GM10248 (cell line): ENCODE results near the gene IKZF4.
"Not testable (repeated sequence)": the region's sequence is repeated elsewhere in the genome, so short reads cannot be mapped to it uniquely, and the experiment has no call there.

ENCODE experiments used
- CTCF ChIA-PET: fragments of 300-600 bp; sonication (Branson Sonifier 250); formaldehyde crosslinking; extraction: SDS; loops from one replicate; lab custom pipeline; 2021; ENCODE audit warnings: antibody characterized with exemption; lab: Yijun Ruan, JAX
- POLR2A ChIA-PET: fragments of 350-650 bp; sonication (Branson Sonifier 250); formaldehyde crosslinking; extraction: SDS; loops from one replicate; lab custom pipeline; 2020; ENCODE audit warnings: antibody characterized with exemption; lab: Yijun Ruan, JAX
- DNase-seq: peaks from one replicate; pipeline ENCODE4 v3.0.0; 2012; ENCODE audit errors: extremely low spot score
- CTCF ChIP-seq: IDR thresholded peaks from 2 replicates; pipeline ENCODE4 v1.5.1; 2012; ENCODE audit warnings: mild to moderate bottlenecking, low read depth; ENCODE audit errors: extremely low read depth, missing control alignments, control extremely low read depth

IKZF4 gene

GRCh38 chr12:56040151-56040550 lies 19.3 kb downstream of the IKZF4 start:
- no peak for TF ChIP-seq CTCF
- no peak for DNase-seq
- ChIA-PET CTCF (interaction anchor here (1.0 to 3.8 kb wide), 13 partner anchors 7 to 384 kb away, joined by 3 to 31 read pairs (median 5); partner anchors contain the start of genes ERBB3, PA2G4 and SUOX), POLR2A (interaction anchor here (0.7 kb wide), 1 partner anchor 310 kb away, joined by 5 read pairs; no protein-coding TSS in a partner anchor)

DNA sequence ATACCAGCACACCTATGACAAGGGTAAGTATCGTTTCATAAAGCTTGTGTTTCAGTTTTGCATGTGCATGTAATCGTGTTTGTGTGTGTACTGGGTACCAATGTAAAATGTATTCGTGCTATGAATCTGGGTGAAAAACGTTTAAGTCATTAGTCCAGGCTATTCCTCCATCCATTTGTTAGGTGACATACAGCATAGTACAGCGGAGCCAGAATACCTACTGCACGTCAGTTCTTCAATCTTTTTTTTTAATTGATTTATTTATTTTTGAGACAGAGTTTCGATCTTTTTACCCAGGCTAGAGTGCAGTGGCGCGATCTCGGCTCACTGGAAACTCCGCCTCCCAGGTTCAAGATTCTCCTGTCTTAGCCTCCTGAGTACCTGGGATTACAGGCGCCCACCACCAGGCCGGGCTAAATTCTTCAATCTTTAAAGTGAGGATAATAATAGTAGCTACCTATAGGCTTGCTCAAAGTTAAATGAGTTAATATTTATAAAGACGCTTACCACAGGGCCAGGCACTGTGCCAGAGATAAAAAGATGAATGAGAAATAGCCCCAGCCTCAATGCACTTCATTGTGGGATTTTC lies 20.2 kb downstream of the IKZF4 start:
- ChIA-PET POLR2A (interaction anchor here (0.6 to 0.7 kb wide), 3 partner anchors 76 to 382 kb away, joined by 3 to 5 read pairs (median 4); partner anchors contain the start of gene RPL41), CTCF (interaction anchor here (0.8 to 3.8 kb wide), 12 partner anchors 8 to 395 kb away, joined by 3 to 31 read pairs (median 5); partner anchors contain the start of genes PA2G4 and SUOX)
- TF ChIP-seq CTCF: no peak
- no peak for DNase-seq

GRCh38 chr12:56041552-56042429 lies 20.9 kb downstream of the IKZF4 start, which contains the start of gene RPS26:
Gene RPS26 (plus strand): TSS chr12:56041918. CDS start chr12:56042167, 249 bp downstream.
- ChIA-PET CTCF (interaction anchor here (0.8 to 3.8 kb wide), 6 partner anchors 13 to 396 kb away, joined by 3 to 31 read pairs (median 12); partner anchors contain the start of genes PA2G4 and SUOX), POLR2A (no interaction called here)
- peak; percentile 67 for TF ChIP-seq CTCF
- peak; percentile 90 for DNase-seq

- POLR2A ChIA-PET, CTCF ChIA-PET, DNase-seq: not testable (repeated sequence)
Measured at GRCh38 chr12:56042430-56042813, 21.6 kb downstream of the IKZF4 start.

- DNase-seq: no peak
- TF ChIP-seq CTCF: no peak
- ChIA-PET POLR2A (no interaction called here), CTCF (interaction anchor here (4.7 kb wide), 1 partner anchor 46 kb away, joined by 31 read pairs; the partner anchor contains the start of gene SUOX)
Measured at GRCh38 chr12:56042843-56043242, 22.0 kb downstream of the IKZF4 start.

DNA sequence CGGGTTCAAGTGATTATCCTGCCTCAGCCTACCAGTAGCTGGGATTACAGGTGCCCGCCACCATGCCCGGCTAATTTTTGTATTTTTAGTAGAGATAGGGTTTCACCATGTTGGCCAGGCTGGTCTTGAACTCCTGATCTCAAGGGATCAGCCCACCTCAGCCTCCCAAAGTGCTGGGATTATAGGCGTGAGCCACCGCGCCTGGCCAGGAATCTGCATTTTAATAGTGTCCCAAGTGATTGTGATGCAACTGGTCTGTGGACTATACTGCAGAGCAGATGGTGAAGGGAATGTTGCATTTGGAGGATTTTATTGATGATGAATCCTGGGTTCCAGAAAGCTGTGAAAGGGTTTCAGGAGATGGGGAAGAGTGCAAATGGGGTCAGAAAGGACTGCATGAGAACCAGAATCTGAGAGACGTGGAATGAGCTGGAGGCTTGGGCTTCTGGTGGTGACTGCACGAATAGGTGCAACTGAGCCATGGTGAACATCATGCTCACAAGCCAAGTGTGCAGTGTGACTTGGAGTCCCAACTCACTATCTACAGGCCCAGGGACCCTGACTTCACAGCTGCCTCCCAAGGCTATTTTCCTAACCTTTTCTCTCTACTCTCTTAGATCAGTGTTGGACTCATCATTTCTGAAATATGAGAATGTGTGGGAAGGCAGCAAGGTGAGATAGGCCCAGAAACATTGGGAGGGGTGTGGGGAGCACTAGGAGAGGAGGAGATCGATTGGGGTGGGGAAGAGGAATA lies 25.4 kb downstream of the IKZF4 start:
- DNase-seq: no peak
- POLR2A ChIA-PET: interaction anchor here (0.6 to 2.0 kb wide), 3 partner anchors 58 to 197 kb away, joined by 4 to 7 read pairs (median 6); partner anchors contain the start of genes PA2G4 and RAB5B
- TF ChIP-seq CTCF: no peak
- CTCF ChIA-PET: interaction anchor here (0.8 to 4.7 kb wide), 20 partner anchors 7 to 308 kb away, joined by 3 to 31 read pairs (median 6); partner anchors contain the start of genes DGKA, ERBB3, ORMDL2 and PA2G4
